Esophagus squamous epithelium (tissue), 4 donors: ENCODE measurements around the gene CD93.

Experiments used
- CTCF ChIP-seq, 6 experiments: fragments of 450-650 bp in 4 of 6; fragments of 200-600 bp in 2 of 6; sonication (generic) in 2 of 6; IDR thresholded peaks; one replicate each; pipeline ENCODE4 v1.5.1; 2016 to 2019; ENCODE audit warnings: antibody characterized with exemption in 6 of 6, mild to moderate bottlenecking in 4 of 6, moderate library complexity in 4 of 6
- POLR2A ChIP-seq, 4 donors: fragments of 450-650 bp; IDR thresholded peaks; one replicate each; pipeline ENCODE4 v1.6.1; 2017; ENCODE audit warnings: antibody characterized with exemption in 4 of 4, mild to moderate bottlenecking in 4 of 4, moderate library complexity in 3 of 4

- TF ChIP-seq CTCF (IDR thresholded peaks at IDR 0.05) (no peak), POLR2A (IDR thresholded peaks at IDR 0.05) (no peak)
Measured at GRCh38 chr20:23125159-23125558, 39.0 kb upstream of the CD93 start.
